ENCODE measurements around the gene TDRD9. TPM values are rescaled to one million over a fixed set of nuclear protein-coding genes. Genes with fewer than 3 reads are reported as not detected.

Gene TDRD9
- total and polyA plus RNA-seq, 8 donors: 0.67 to 28.6 (median 2.5) TPM

DNA sequence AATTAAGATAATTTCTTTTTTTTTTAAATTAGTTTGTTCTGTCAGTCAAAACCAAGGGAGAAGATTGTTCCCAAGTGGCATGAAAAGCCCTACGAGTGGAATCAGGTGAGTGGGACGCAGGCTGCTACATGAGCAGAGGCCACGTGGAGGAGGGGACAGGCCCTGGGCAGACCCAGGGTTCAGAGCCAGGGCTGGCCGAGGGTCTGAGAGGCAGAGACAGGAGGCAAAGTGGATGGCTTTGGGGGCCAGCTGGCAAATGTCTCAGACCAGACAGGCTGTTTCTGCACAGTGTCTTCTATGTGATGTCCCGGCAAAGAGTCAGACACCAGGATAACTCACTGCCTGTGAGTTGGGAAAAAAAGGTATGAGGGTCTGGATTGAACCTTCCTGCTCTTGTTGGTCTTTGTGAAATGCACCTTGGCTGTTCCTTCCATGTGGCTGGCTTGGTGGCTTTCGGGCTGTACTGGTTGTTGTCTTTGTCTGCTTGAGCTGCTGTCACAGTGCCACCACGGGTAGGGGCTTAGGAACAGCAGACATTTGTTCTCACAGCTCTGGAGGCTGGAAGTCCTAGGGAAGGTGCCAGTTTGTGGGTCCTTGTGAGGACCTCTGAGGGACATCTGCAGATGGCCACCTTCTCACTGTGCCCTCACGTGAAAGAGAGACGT is 121.5 kb downstream of the TDRD9 start:
- WGBS, 2 donors: 69 to 84% methylated on average over 9 of the region's 9 CpGs
- TF ChIP-seq CTCF (IDR thresholded peaks at IDR 0.05): no peak
- no peaks in the 10 kb centered on the region for H3K4me1 ChIP-seq
- no peak overlapping the region for H3K27ac ChIP-seq
- no peaks in the 10 kb centered on the region for H3K36me3 ChIP-seq
- no peaks in the 10 kb centered on the region for H3K9me3 ChIP-seq
- no peak for FAIRE-seq
- intact Hi-C loops (cut with DNase I): no loop called here
- no peaks in the 10 kb centered on the region for H3K27me3 ChIP-seq
- H3K4me3 ChIP-seq: no peak overlapping the region
- DNase-seq: no peak
- peak in 2 of 4 donors; percentile 36 to 40 for ATAC-seq

DNA sequence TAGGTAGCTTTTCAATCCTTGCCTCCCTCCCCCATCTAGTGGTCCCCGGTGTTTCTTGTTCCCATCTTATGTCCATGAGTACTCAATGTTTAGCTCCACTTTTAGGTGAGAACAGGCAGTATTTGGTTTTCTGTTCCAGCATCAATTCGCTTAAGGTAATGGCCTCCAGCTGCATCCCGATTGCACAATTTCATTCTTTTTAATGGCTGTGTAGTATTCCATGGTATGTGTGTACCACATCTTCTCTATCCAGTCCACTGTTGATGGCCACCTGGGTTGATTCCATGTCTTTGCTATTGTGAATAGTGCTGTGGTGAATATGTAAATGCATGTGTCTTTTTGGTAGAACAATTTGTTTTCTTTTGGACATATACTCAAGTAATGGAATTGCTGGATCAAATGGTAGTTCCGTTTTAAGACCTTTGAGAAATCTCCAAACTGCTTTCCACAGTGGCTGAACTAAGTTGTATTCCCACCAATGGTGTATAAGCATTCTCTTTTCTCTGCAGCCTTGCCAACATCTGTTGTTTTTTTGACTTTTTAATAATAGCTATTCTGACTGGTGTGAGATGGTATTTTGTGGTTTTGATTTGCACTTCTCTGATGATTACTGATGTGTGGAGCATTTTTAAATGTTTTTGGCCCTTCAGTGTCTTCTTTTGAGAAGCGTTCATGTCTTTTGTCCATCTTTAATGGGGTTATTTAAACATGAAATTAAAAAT is 123.0 kb downstream of the TDRD9 start:
- no peak for ATAC-seq
- FAIRE-seq: no peak
- WGBS, 2 donors: 76 to 94% methylated on average over 5 of the region's 5 CpGs
- Histone ChIP-seq H3K9me3 (no peaks in the 10 kb centered on the region), H3K27me3 (no peaks in the 10 kb centered on the region), H3K36me3 (no peaks in the 10 kb centered on the region), H3K4me1 (no peaks in the 10 kb centered on the region), H3K27ac (no peak overlapping the region), H3K4me3 (no peak overlapping the region)
- TF ChIP-seq CTCF (IDR thresholded peaks at IDR 0.05): no peak
- DNase-seq: no peak
- intact Hi-C loops (cut with DNase I): no loop called here

GRCh38 chr14:104054222-104054905 is 126.1 kb downstream of the TDRD9 start:
- Histone ChIP-seq H3K4me3 (no peak overlapping the region), H3K27ac (no peak overlapping the region), H3K9me3 (no peaks in the 10 kb centered on the region), H3K4me1 (no peaks in the 10 kb centered on the region), H3K36me3 (no peaks in the 10 kb centered on the region), H3K27me3 (no peaks in the 10 kb centered on the region)
- no peak for TF ChIP-seq CTCF (IDR thresholded peaks at IDR 0.05)
- FAIRE-seq (no peak), DNase-seq (no peak), ATAC-seq (no peak)
- 75 to 88% methylated on average over 16 of the region's 16 CpGs for WGBS, 2 donors
- intact Hi-C loops (cut with DNase I): no loop called here

- H3K4me1 ChIP-seq: no peaks in the 10 kb centered on the region
- no peak overlapping the region for H3K27ac ChIP-seq
- no peak for FAIRE-seq
- no peak overlapping the region for H3K4me3 ChIP-seq
- 88 to 93% methylated on average over 1 of the region's 1 CpG for WGBS, 2 donors
- intact Hi-C loops (cut with DNase I): no loop called here
- no peak for TF ChIP-seq CTCF (IDR thresholded peaks at IDR 0.05)
- no peaks in the 10 kb centered on the region for H3K36me3 ChIP-seq
- H3K9me3 ChIP-seq: no peaks in the 10 kb centered on the region
- no peak for ATAC-seq
- no peaks in the 10 kb centered on the region for H3K27me3 ChIP-seq
- no peak for DNase-seq
These were observed 134.0 kb downstream of the TDRD9 start for GRCh38 chr14:104062281-104062680.
